CD14-positive monocyte (primary cell): Measurements from ENCODE around the gene EXOC4. TPM values are rescaled to one million over a fixed set of nuclear protein-coding genes. Genes with fewer than 3 reads are reported as not detected.

Experiments used
- DNase-seq, 3 donors: peaks; one replicate each; pipeline ENCODE4 v3.0.0-alpha.2; 2011 to 2022
- H2AFZ ChIP-seq: 2 replicates; pipeline ENCODE4 v1.6.0; 2012; ENCODE audit warnings: mild to moderate bottlenecking, low read depth, low read length, inconsistent platforms; ENCODE audit not compliant: insufficient read depth, poor library complexity, severe bottlenecking
- H3K27ac ChIP-seq, 2 donors: 1 replicate in 1 of 2; 2 replicates in 1 of 2; pipeline ENCODE4 v1.5.1; 2012 to 2013; ENCODE audit warnings: low read length in 2 of 2, control low read depth in 1 of 2, inconsistent platforms in 1 of 2, low read depth in 1 of 2, mild to moderate bottlenecking in 1 of 2
- H3K27me3 ChIP-seq, 2 donors: one replicate each; pipeline versions ENCODE4 v1.6.0 to v1.6.1; 2011 to 2013; ENCODE audit warnings: low read length in 2 of 2; ENCODE audit not compliant: control insufficient read depth in 2 of 2, insufficient read depth in 2 of 2
- H3K36me3 ChIP-seq, 2 donors: replicated peaks in 1 of 2; 1 replicate in 1 of 2; 2 replicates in 1 of 2; pipeline versions ENCODE4 v1.5.1 to v1.6.1; 2012 to 2013; ENCODE audit warnings: low read length in 2 of 2, control low read depth in 1 of 2, inconsistent platforms in 1 of 2, mild to moderate bottlenecking in 1 of 2; ENCODE audit not compliant: insufficient read depth in 2 of 2, control insufficient read depth in 1 of 2
- H3K4me1 ChIP-seq, 2 donors: 1 replicate in 1 of 2; 2 replicates in 1 of 2; pipeline versions ENCODE4 v1.5.1 to v1.6.1; 2012 to 2013; ENCODE audit warnings: low read length in 2 of 2, control low read depth in 1 of 2, inconsistent platforms in 1 of 2, mild to moderate bottlenecking in 1 of 2, moderate library complexity in 1 of 2; ENCODE audit not compliant: insufficient read depth in 2 of 2, control insufficient read depth in 1 of 2
- H3K4me2 ChIP-seq: replicated peaks from 2 replicates; pipeline ENCODE3; 2012; ENCODE audit warnings: low read length, moderate library complexity, mild to moderate bottlenecking; ENCODE audit not compliant: poor library complexity, severe bottlenecking; ENCODE audit errors: extremely low read depth
- H3K4me3 ChIP-seq, 3 experiments: fragments of 200-600 bp in 1 of 3; sonication (generic) in 1 of 3; replicated peaks in 1 of 3; 1 replicate in 2 of 3; 2 replicates in 1 of 3; pipeline ENCODE4 v1.5.1; 2011 to 2013; ENCODE audit warnings: low read length in 3 of 3, mild to moderate bottlenecking in 3 of 3, control low read depth in 2 of 3, low read depth in 2 of 3, inconsistent platforms in 1 of 3, moderate library complexity in 1 of 3
- H3K79me2 ChIP-seq: 2 replicates; pipeline ENCODE4 v1.6.0; 2012; ENCODE audit warnings: mild to moderate bottlenecking, control low read depth, inconsistent platforms, low read length, moderate library complexity; ENCODE audit not compliant: insufficient read depth
- H3K9ac ChIP-seq: 2 replicates; pipeline ENCODE4 v1.6.0; 2017; ENCODE audit warnings: low read length, mild to moderate bottlenecking; ENCODE audit not compliant: insufficient read depth, poor library complexity, severe bottlenecking
- H3K9me3 ChIP-seq, 2 donors: replicated peaks in 1 of 2; 1 replicate in 1 of 2; 2 replicates in 1 of 2; pipeline versions ENCODE4 v1.5.1 to v1.6.1; 2012 to 2013; ENCODE audit warnings: low read length in 2 of 2, control low read depth in 1 of 2; ENCODE audit not compliant: control insufficient read depth in 1 of 2, insufficient read depth in 1 of 2
- H4K20me1 ChIP-seq: 2 replicates; pipeline ENCODE4 v1.6.0; 2012; ENCODE audit warnings: mild to moderate bottlenecking, low read length, control low read depth, moderate library complexity; ENCODE audit not compliant: insufficient read depth
- H3K27ac Mint-ChIP-seq, 7 donors: one replicate each; pipeline ENCODE4 v1.8.0; 2020; ENCODE audit warnings: mild to moderate bottlenecking in 7 of 7, mixed read lengths in 7 of 7, moderate library complexity in 6 of 7, inconsistent platforms in 2 of 7
- H3K27me3 Mint-ChIP-seq, 3 donors: one replicate each; pipeline ENCODE4 v1.8.0; 2021 to 2022; ENCODE audit warnings: low read depth in 3 of 3, mild to moderate bottlenecking in 3 of 3, mixed read lengths in 3 of 3, moderate library complexity in 3 of 3, inconsistent platforms in 1 of 3
- H3K36me3 Mint-ChIP-seq, 2 donors: one replicate each; pipeline ENCODE4 v1.8.0; 2020; ENCODE audit warnings: mixed read lengths in 2 of 2, inconsistent platforms in 1 of 2, mild to moderate bottlenecking in 1 of 2
- H3K4me1 Mint-ChIP-seq: one replicate; pipeline ENCODE4 v1.8.0; 2020; ENCODE audit warnings: mild to moderate bottlenecking, mixed read lengths
- H3K4me3 Mint-ChIP-seq, 2 donors: one replicate each; pipeline ENCODE4 v1.8.0; 2020; ENCODE audit warnings: mild to moderate bottlenecking in 2 of 2, mixed read lengths in 2 of 2, moderate library complexity in 1 of 2
- H3K9me3 Mint-ChIP-seq, 7 donors: one replicate each; pipeline ENCODE4 v1.8.0; 2020 to 2022; ENCODE audit warnings: mixed read lengths in 7 of 7, mild to moderate bottlenecking in 6 of 7, moderate library complexity in 6 of 7, inconsistent platforms in 2 of 7
- WGBS: methylation state at CpG from one replicate; pipeline ENCODE4 v1.1.5; 2013; ENCODE audit warnings: missing lambda C conversion rate; ENCODE audit not compliant: insufficient coverage; 5-methylcytosine and 5-hydroxymethylcytosine counted together
- intact Hi-C, 2 donors: fragments of 100-400 bp; cut with micrococcal nuclease; formaldehyde crosslinking; loops; one replicate each; pipeline versions ENCODE4 v1.15.0 to v1.15.1; 2023
- polyA plus RNA-seq, 3 donors: library from polyadenylated mRNA; depleted of rRNA in 1 of 3; unstranded in 2 of 3; stranded (reverse) in 1 of 3; fragments of 300-500 nt in 2 of 3; fragments of >200 nt in 1 of 3; fragmentation: Illumina TruSeq in 2 of 3; gene quantifications; 1 replicate in 2 of 3; 2 replicates in 1 of 3; pipeline ENCODE4 v1.2.3, GENCODE V29; 2012 to 2021
- TF ChIP-seq, protein P1 (sequence below): fragments of 200-600 bp; IDR thresholded peaks from one replicate; pipeline ENCODE4 v1.8.0; 2022; ENCODE audit warnings: antibody characterized with exemption, mild to moderate bottlenecking

Gene EXOC4
- polyA plus RNA-seq, 3 donors = 20.6 to 22.3 (median 22.3) TPM

DNA sequence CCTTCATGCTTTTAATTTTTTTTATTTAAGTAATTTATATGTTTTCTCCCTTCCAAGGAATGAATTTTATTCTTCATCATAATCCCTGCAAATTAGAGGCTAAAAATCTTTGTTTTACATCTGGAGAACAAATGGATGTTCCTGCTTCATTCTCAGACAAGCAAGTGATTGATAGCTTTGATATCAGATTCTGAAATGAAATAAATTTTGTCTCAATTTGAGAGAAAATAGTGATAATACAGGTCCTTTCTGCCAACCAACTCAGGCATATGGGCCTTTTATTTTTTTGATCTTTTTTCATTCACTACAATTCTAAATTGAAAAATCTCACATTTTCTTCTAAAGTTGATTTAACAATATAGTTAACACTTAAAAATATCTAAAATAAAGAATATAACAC lies 427.1 kb downstream of the EXOC4 start:
- intact Hi-C loops = no loop called here
- no peak overlapping the region for H3K27ac ChIP-seq
- no peak overlapping the region for H3K9ac ChIP-seq
- H3K27me3 Mint-ChIP-seq = no peaks in the 10 kb centered on the region
- DNase-seq = no peak
- H3K9me3 Mint-ChIP-seq = peaks cover 0 to 3% (median 0%) of the 10 kb centered on the region in 7 donors
- H3K4me3 ChIP-seq = no peak overlapping the region
- no peaks in the 10 kb centered on the region for H3K4me1 ChIP-seq
- no peak overlapping the region for H3K27ac Mint-ChIP-seq
- no peak overlapping the region for H2AFZ ChIP-seq
- H3K9me3 ChIP-seq = no peaks in the 10 kb centered on the region
- no peaks in the 10 kb centered on the region for H3K79me2 ChIP-seq
- no peaks in the 10 kb centered on the region for H3K27me3 ChIP-seq
- peaks cover 2% of the 10 kb centered on the region for H3K4me1 Mint-ChIP-seq
- TF ChIP-seq, protein P1, sequence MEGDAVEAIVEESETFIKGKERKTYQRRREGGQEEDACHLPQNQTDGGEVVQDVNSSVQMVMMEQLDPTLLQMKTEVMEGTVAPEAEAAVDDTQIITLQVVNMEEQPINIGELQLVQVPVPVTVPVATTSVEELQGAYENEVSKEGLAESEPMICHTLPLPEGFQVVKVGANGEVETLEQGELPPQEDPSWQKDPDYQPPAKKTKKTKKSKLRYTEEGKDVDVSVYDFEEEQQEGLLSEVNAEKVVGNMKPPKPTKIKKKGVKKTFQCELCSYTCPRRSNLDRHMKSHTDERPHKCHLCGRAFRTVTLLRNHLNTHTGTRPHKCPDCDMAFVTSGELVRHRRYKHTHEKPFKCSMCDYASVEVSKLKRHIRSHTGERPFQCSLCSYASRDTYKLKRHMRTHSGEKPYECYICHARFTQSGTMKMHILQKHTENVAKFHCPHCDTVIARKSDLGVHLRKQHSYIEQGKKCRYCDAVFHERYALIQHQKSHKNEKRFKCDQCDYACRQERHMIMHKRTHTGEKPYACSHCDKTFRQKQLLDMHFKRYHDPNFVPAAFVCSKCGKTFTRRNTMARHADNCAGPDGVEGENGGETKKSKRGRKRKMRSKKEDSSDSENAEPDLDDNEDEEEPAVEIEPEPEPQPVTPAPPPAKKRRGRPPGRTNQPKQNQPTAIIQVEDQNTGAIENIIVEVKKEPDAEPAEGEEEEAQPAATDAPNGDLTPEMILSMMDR = no peak
- peaks cover 4 to 10% of the 10 kb centered on the region in 2 donors for H3K36me3 Mint-ChIP-seq
- no peak overlapping the region for H3K4me3 Mint-ChIP-seq
- H4K20me1 ChIP-seq = no peaks in the 10 kb centered on the region
- H3K36me3 ChIP-seq = no peaks in the 10 kb centered on the region
- no peak overlapping the region for H3K4me2 ChIP-seq

DNA sequence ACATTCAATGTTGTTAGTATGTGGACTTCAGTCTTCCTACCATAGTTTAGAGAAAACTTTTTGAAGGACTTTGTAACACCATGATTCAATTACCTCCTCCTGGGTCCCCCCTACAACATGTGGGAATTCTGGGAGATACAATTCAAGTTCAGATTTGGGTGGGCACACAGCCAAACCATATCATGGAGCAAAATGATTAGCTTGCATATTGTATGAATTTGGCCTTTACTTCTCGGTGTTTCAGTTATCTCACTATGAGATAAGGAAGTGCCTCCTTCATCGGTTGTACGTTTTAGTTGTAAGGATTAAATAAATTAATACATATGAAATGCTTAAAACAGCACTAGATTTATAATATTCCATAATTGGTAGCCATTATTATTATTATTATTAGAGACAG lies 428.7 kb downstream of the EXOC4 start:
- H3K27me3 ChIP-seq = no peaks in the 10 kb centered on the region
- Mint-ChIP-seq H3K4me1 (no peaks in the 10 kb centered on the region), H3K36me3 (peaks cover 7 to 10% of the 10 kb centered on the region in 2 donors), H3K9me3 (peaks cover 0 to 3% (median 0%) of the 10 kb centered on the region in 7 donors), H3K27ac (no peak overlapping the region), H3K4me3 (no peak overlapping the region), H3K27me3 (no peaks in the 10 kb centered on the region)
- no peak overlapping the region for H3K4me3 ChIP-seq
- intact Hi-C loops = no loop called here
- H2AFZ ChIP-seq = no peak overlapping the region
- no peaks in the 10 kb centered on the region for H4K20me1 ChIP-seq
- H3K9me3 ChIP-seq = no peaks in the 10 kb centered on the region
- no peak overlapping the region for H3K4me2 ChIP-seq
- H3K79me2 ChIP-seq = no peaks in the 10 kb centered on the region
- H3K36me3 ChIP-seq = no peaks in the 10 kb centered on the region
- H3K27ac ChIP-seq = no peak overlapping the region
- TF ChIP-seq, protein P1 = no peak
- H3K9ac ChIP-seq = no peak overlapping the region
- WGBS = no CpG with 5 or more reads among the region's 3 CpGs
- no peak for DNase-seq
- H3K4me1 ChIP-seq = no peaks in the 10 kb centered on the region
